Right atrium auricular region (tissue), 2 donors: Measurements from ENCODE around the gene CDC42BPG. TPM values are rescaled to one million over a fixed set of nuclear protein-coding genes. Genes with fewer than 3 reads are reported as not detected.

Experiments
- DNase-seq: peaks from one replicate; pipeline ENCODE4 v3.0.0-alpha.2; 2019; ENCODE audit warnings: low spot score
- H3K27ac ChIP-seq, 2 donors: fragments of 200-600 bp; sonication (generic); 1 replicate in 1 of 2; 2 replicates in 1 of 2; pipeline ENCODE4 v1.5.1; 2016 to 2019
- H3K27me3 ChIP-seq, 2 donors: fragments of 200-600 bp; sonication (generic); one replicate each; pipeline versions ENCODE4 v1.5.1 to v1.6.0; 2017 to 2019
- H3K36me3 ChIP-seq: fragments of 200-600 bp; sonication (generic); one replicate; pipeline ENCODE4 v1.5.1; 2016
- H3K4me1 ChIP-seq, 2 donors: fragments of 200-600 bp; sonication (generic); one replicate each; pipeline versions ENCODE4 v1.5.1 to v1.6.0; 2017 to 2019
- H3K4me3 ChIP-seq, 2 donors: fragments of 200-600 bp; sonication (generic); 1 replicate in 1 of 2; 2 replicates in 1 of 2; pipeline ENCODE4 v1.5.1; 2017 to 2019; ENCODE audit warnings: mild to moderate bottlenecking in 1 of 2, moderate library complexity in 1 of 2
- H3K9me3 ChIP-seq, 2 donors: fragments of 200-600 bp; sonication (generic); one replicate each; pipeline ENCODE4 v1.5.1; 2019
- CTCF ChIP-seq, 2 donors: fragments of 200-600 bp; sonication (generic); IDR thresholded peaks; one replicate each; pipeline ENCODE4 v1.5.1; 2019; ENCODE audit warnings: antibody characterized with exemption in 2 of 2
- total RNA-seq, 2 donors: library from RNA; depleted of rRNA; stranded (reverse); fragments of >200 nt; gene quantifications; one replicate each; pipeline ENCODE4 v1.1.0, GENCODE V29; 2016

Gene CDC42BPG
- total RNA-seq, 2 donors from 2014 or later = 0.33 to 1.0 TPM

- DNase-seq = no peak
- Histone ChIP-seq H3K36me3 (no peaks in the 10 kb centered on the region), H3K4me1 (no peaks in the 10 kb centered on the region), H3K9me3 (no peaks in the 10 kb centered on the region), H3K27me3 (no peaks in the 10 kb centered on the region), H3K4me3 (no peak overlapping the region), H3K27ac (no peak overlapping the region)
- no peak for TF ChIP-seq CTCF (IDR thresholded peaks at IDR 0.05)
These were observed 10.9 kb downstream of the CDC42BPG start for GRCh38 chr11:64833509-64833908.

DNA sequence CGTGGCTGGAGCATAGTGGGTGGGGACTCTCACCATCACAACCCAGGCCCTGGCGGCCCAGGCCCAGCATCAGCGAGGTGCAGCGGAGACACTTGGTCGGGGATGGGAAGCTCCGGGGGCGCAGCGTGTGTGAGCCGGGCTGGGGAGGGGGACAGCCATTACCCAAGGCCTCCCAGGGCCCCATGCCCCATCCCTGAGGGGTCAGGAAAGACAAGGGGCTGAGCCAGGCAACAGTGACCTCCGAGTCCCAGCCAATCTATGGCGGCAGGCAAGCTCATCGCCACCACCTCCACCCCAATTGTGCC lies 11.3 kb downstream of the CDC42BPG start:
- Histone ChIP-seq H3K4me1 (no peaks in the 10 kb centered on the region), H3K9me3 (no peaks in the 10 kb centered on the region), H3K36me3 (no peaks in the 10 kb centered on the region), H3K27ac (no peak overlapping the region), H3K27me3 (no peaks in the 10 kb centered on the region), H3K4me3 (no peak overlapping the region)
- no peak for DNase-seq
- TF ChIP-seq CTCF (IDR thresholded peaks at IDR 0.05) = no peak

DNA sequence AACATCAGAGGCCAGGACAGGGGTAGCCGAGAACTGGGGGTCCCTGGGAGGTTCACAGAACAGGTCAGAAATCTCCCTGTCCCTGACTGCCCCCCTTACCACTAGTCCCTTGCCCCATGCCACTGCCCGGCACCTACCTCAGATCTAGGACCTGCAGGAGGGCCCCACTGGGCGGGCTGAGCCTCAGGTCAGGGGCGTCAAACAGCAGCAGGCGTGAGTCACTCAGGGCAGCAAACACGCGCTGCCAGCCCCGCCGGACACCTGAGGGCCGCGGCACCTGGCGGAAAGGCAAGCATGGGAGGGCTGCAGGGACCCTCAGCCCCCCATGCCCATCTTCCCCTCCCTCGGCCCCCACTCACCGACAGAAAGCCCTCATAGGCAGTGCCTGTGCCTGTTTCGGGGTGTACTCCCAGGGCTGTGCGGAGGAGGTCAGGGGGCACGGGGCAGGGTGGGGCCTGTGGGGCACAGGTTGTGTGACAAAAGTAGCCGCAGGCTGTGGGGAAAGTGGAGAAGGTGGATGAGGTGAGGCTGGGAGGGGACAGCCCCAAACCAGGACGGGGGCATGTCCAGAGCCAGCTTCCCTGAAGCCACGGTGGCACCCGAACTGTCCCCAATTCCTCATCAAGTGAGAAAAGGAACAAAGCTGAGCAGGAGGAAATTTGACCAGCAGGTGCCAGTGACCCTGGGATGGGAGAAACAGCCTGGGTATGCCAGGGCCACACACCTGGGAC lies 11.8 kb downstream of the CDC42BPG start:
- no peak for DNase-seq
- Histone ChIP-seq H3K4me3 (no peak overlapping the region), H3K4me1 (no peaks in the 10 kb centered on the region), H3K27ac (no peak overlapping the region), H3K36me3 (no peaks in the 10 kb centered on the region), H3K9me3 (no peaks in the 10 kb centered on the region), H3K27me3 (no peaks in the 10 kb centered on the region)
- no peak for TF ChIP-seq CTCF (IDR thresholded peaks at IDR 0.05)

DNA sequence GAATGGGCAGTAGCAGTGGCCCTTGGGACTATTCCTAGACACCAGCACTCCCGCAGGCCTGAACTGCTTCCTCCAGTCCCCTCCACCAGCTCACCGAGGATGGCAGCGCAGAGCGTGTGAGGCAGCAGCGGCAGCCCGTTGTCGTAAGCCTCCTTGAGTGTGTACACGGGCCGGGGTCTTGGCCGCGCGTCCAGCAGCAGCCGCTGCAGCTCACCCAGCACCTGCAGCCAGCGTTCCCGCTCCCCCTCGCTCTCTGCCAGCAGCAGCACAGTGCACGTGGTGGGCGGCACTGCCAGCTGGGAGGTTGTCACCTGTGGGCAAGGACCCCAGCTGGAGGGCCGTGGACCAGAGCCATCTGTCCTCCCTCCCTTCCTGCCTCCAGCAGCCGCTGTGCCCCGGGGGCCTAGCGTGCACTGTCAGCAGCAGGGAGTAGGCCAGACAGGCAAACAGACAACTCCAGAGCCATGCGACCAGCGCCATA lies 13.0 kb downstream of the CDC42BPG start:
- no peaks in the 10 kb centered on the region for H3K9me3 ChIP-seq
- no peak overlapping the region for H3K27ac ChIP-seq
- H3K27me3 ChIP-seq = no peaks in the 10 kb centered on the region
- TF ChIP-seq CTCF (IDR thresholded peaks at IDR 0.05) = no peak
- H3K4me1 ChIP-seq = no peaks in the 10 kb centered on the region
- no peaks in the 10 kb centered on the region for H3K36me3 ChIP-seq
- no peak overlapping the region for H3K4me3 ChIP-seq
- DNase-seq = no peak

- no peaks in the 10 kb centered on the region for H3K36me3 ChIP-seq
- no peak overlapping the region for H3K4me3 ChIP-seq
- H3K9me3 ChIP-seq = no peaks in the 10 kb centered on the region
- H3K4me1 ChIP-seq = no peaks in the 10 kb centered on the region
- no peaks in the 10 kb centered on the region for H3K27me3 ChIP-seq
- no peak for TF ChIP-seq CTCF (IDR thresholded peaks at IDR 0.05)
- no peak overlapping the region for H3K27ac ChIP-seq
- DNase-seq = no peak
These were observed 14.8 kb downstream of the CDC42BPG start for GRCh38 chr11:64829536-64830251.
